Ishikawa (cell line): ENCODE measurements around the gene CALN1.
A peak's percentile ranks its signal among the peaks of the same experiment; 100 is the strongest.

Source experiments
- CEBPB ChIP-seq: IDR thresholded peaks from 2 replicates; pipeline ENCODE4 v1.6.1; 2012
- CREB1 ChIP-seq: IDR thresholded peaks from 2 replicates; pipeline ENCODE4 v1.6.1; 2012; ENCODE audit warnings: low read depth
- EGR1 ChIP-seq: IDR thresholded peaks from 2 replicates; pipeline ENCODE4 v1.6.1; 2012
- EP300 ChIP-seq: IDR thresholded peaks from 2 replicates; pipeline ENCODE4 v1.6.1; 2012; ENCODE audit warnings: borderline replicate concordance
- FOXM1 ChIP-seq: IDR thresholded peaks from 2 replicates; pipeline ENCODE4 v1.6.1; 2012; ENCODE audit warnings: low read depth, borderline replicate concordance
- MAX ChIP-seq: IDR thresholded peaks from 2 replicates; pipeline ENCODE4 v1.6.1; 2012
- NFIC ChIP-seq: IDR thresholded peaks from 2 replicates; pipeline ENCODE4 v1.6.1; 2012
- RAD21 ChIP-seq: IDR thresholded peaks from 2 replicates; pipeline ENCODE4 v1.6.1; 2012; ENCODE audit warnings: low read depth
- REST ChIP-seq: IDR thresholded peaks from 2 replicates; pipeline ENCODE4 v1.6.1; 2012; ENCODE audit warnings: low read depth, mild to moderate bottlenecking
- TAF1 ChIP-seq: IDR thresholded peaks from 2 replicates; pipeline ENCODE4 v1.6.1; 2012; ENCODE audit warnings: low read depth, mild to moderate bottlenecking
- TCF12 ChIP-seq: IDR thresholded peaks from 2 replicates; pipeline ENCODE4 v1.6.1; 2012; ENCODE audit warnings: low read depth
- TEAD4 ChIP-seq: IDR thresholded peaks from 2 replicates; pipeline ENCODE4 v1.6.1; 2012
- USF1 ChIP-seq: IDR thresholded peaks from 2 replicates; pipeline ENCODE4 v1.6.1; 2012
- YY1 ChIP-seq: IDR thresholded peaks from 2 replicates; pipeline ENCODE4 v1.6.1; 2012; ENCODE audit warnings: low read depth
- ZBTB7A ChIP-seq: IDR thresholded peaks from 2 replicates; pipeline ENCODE4 v1.6.1; 2012; ENCODE audit warnings: low read depth

CALN1 gene

GRCh38 chr7:71851776-71852498 lies 560.2 kb downstream of the CALN1 start:
- TF ChIP-seq FOXM1 (no peak), CEBPB (no peak), USF1 (no peak), CREB1 (no peak), RAD21 (no peak), EGR1 (no peak), NFIC (no peak), ZBTB7A (no peak), YY1 (no peak), TEAD4 (no peak), TAF1 (no peak), EP300 (no peak), REST (no peak), MAX (no peak)

- no peak for TF ChIP-seq NFIC
- no peak for TF ChIP-seq EGR1
- TF ChIP-seq REST = peak; percentile 69
- TF ChIP-seq RAD21 = no peak
- no peak for TF ChIP-seq TCF12
- TF ChIP-seq FOXM1 = no peak
- TF ChIP-seq TAF1 = no peak
- TF ChIP-seq EP300 = no peak
These were observed 566.0 kb downstream of the CALN1 start for GRCh38 chr7:71846160-71846559.

GRCh38 chr7:71843676-71844075 lies 568.5 kb downstream of the CALN1 start:
- no peak for TF ChIP-seq EP300
- TF ChIP-seq RAD21 = no peak
- no peak for TF ChIP-seq TCF12
- no peak for TF ChIP-seq YY1
- TF ChIP-seq CREB1 = no peak
- no peak for TF ChIP-seq FOXM1
- TF ChIP-seq USF1 = no peak
- no peak for TF ChIP-seq REST
- no peak for TF ChIP-seq EGR1
- no peak for TF ChIP-seq MAX

- TF ChIP-seq ZBTB7A = no peak
These were observed 569.4 kb downstream of the CALN1 start for GRCh38 chr7:71842786-71843185.

- TF ChIP-seq ZBTB7A (no peak), TEAD4 (no peak), FOXM1 (no peak), CREB1 (no peak), REST (no peak), RAD21 (no peak), EP300 (no peak), TAF1 (no peak), YY1 (no peak), USF1 (no peak), MAX (no peak), NFIC (no peak), CEBPB (no peak)
These were observed 569.8 kb downstream of the CALN1 start for GRCh38 chr7:71842381-71842780.
